Spleen (tissue), 7 donors: ENCODE results near the gene TLX2.

Source experiments
- POLR2A ChIP-seq, 3 donors: fragments of 450-650 bp; IDR thresholded peaks; one replicate each; pipeline ENCODE4 v1.5.1; 2017; ENCODE audit warnings: antibody characterized with exemption in 3 of 3, mild to moderate bottlenecking in 1 of 3
- POLR2AphosphoS5 ChIP-seq, 3 donors: sonication (generic); formaldehyde crosslinking; IDR thresholded peaks; one replicate each; pipeline ENCODE4 v1.5.1; 2017; ENCODE audit warnings: antibody characterized with exemption in 3 of 3
- TF ChIP-seq, protein P1 (sequence below), 11 experiments: fragments of 200-600 bp in 7 of 11; fragments of 450-650 bp in 4 of 11; sonication (generic) in 4 of 11; IDR thresholded peaks in 8 of 11; conservative IDR thresholded peaks in 3 of 11; 1 replicate in 7 of 11; 2 replicates in 4 of 11; pipeline versions ENCODE4 v1.4.0 to v1.8.0; 2016 to 2021; ENCODE audit warnings: antibody characterized with exemption in 11 of 11, inconsistent platforms in 4 of 11, mild to moderate bottlenecking in 1 of 11
- donor health status: DM: no; HTN: no; CAD: no; lungs with moderate emphysema.
- donor health status: DM: no; HTN: no; CAD: no.
- donor health status: DM: no; HTN: no; CAD: no.

DNA sequence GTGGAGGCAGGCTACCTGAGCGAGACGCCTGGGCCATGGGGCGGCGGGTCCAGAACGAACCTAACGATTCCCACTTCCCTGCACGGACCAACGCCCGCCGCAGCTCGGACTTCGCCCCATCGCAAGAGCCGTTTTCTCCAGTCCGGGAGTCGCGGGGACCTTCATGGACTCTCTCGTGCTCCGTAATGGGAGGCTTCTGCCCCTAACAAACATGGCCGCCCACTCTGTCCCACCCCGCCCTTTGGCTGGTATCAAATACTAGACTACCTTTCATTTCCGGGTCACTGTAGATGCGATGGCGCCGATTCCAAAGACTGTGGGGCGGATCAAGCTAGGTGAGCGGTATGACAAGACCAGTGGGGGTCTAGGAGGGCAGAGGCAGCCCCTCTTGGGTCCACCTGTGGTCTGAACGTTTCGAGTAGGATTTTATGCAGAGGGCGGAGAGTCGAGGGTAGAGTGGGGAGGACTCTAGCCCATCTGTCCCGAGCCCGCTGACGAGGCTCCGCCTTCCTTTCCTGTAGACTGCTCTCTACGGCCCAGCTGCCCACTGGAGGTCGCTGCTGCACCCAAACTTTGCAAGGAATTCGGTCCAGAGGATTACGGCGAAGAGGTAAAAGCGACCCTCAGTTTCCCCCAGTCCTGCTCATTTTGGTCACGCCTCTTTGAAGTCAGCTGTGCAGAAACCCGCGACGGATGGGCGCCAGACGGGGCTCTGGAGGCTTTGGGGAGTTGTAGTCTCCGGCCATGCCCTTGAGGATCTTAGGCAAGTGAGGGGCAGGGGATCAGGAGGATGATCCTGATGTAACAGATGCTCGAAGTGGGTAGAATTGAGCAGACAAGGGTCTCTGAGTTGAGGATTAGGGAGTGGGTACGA, 31.2 kb upstream of the TLX2 start, which contains the start of the genes CCDC142 and TTC31:
- TF ChIP-seq POLR2AphosphoS5 (IDR thresholded peaks at IDR 0.05) (peak; percentile 82 to 93 (median 85)), POLR2A (IDR thresholded peaks at IDR 0.05) (peak in 1 of 3 donors; percentile 55)
- TF ChIP-seq, protein P1, sequence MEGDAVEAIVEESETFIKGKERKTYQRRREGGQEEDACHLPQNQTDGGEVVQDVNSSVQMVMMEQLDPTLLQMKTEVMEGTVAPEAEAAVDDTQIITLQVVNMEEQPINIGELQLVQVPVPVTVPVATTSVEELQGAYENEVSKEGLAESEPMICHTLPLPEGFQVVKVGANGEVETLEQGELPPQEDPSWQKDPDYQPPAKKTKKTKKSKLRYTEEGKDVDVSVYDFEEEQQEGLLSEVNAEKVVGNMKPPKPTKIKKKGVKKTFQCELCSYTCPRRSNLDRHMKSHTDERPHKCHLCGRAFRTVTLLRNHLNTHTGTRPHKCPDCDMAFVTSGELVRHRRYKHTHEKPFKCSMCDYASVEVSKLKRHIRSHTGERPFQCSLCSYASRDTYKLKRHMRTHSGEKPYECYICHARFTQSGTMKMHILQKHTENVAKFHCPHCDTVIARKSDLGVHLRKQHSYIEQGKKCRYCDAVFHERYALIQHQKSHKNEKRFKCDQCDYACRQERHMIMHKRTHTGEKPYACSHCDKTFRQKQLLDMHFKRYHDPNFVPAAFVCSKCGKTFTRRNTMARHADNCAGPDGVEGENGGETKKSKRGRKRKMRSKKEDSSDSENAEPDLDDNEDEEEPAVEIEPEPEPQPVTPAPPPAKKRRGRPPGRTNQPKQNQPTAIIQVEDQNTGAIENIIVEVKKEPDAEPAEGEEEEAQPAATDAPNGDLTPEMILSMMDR (IDR thresholded peaks at IDR 0.05 in 8 of 11, conservative IDR thresholded peaks at IDR 0.05 in 3 of 11), result peak; percentile 83 to 98 (median 94)
